Ammon's horn (tissue), 1 donor: Measurements from ENCODE around the gene NOXA1.
"Not testable (repeated sequence)": the region's sequence is repeated elsewhere in the genome, so short reads cannot be mapped to it uniquely, and the experiment has no call there.

Experiments
- DNase-seq: peaks from one replicate; pipeline ENCODE4 v3.0.0-alpha.2; 2016; ENCODE audit warnings: low spot score

Gene NOXA1, protein sequence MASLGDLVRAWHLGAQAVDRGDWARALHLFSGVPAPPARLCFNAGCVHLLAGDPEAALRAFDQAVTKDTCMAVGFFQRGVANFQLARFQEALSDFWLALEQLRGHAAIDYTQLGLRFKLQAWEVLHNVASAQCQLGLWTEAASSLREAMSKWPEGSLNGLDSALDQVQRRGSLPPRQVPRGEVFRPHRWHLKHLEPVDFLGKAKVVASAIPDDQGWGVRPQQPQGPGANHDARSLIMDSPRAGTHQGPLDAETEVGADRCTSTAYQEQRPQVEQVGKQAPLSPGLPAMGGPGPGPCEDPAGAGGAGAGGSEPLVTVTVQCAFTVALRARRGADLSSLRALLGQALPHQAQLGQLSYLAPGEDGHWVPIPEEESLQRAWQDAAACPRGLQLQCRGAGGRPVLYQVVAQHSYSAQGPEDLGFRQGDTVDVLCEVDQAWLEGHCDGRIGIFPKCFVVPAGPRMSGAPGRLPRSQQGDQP

DNA sequence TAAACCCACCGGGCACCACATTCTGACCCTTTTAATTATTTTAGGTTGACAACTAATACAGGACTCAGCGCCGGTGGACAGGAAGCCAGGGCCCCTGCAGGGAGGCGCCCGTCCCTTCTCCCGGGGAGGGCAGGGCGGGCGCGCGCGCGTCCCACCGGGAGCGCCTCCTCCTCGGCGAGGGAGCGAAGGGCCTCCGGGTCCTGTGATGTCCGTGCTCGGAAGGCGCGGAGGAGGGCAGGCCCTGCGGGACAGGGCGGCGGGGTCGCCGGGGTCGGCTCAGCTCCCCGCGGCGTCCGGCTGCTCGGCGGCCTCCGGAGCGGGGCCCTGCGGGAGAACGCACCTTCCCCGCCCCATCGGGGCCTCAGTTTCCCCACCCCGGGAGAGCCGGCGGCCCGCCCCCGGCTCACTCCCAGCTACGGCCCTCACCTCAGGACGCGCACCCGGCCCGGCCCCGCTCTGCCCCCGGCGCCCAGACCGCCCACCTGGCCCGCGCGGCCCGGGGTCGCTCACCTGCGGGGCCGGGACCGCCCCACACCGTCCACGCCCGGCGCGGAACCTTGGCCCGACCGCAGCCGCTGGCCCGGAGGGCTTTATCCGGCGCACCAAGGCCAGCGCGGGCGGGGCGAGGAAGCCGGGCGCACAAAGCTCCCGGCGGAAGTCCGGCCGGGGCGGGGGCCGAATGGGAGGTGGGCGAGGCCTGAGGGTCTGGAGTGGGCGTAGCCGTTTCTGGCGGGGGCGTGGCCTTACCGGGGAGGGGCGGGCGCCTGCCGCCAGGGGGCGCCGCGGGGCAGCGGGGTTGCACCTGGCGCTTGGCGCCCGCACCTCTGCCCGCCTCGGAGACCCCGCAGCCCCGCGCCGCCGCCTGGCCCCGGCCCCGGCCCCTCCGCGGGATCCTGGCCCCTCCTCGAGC, at the start of gene NOXA1, which contains the start of gene EXD3:
Gene NOXA1, plus strand, starts transcription at position 790 of the 910 bp plus-strand sequence. CDS start 137 bp downstream, outside the sequence.
Gene EXD3, minus strand, starts transcription at position 559 of the 910 bp plus-strand sequence. CDS start 27,805 bp downstream, outside the sequence.
- peak; percentile 91 for DNase-seq

DNA sequence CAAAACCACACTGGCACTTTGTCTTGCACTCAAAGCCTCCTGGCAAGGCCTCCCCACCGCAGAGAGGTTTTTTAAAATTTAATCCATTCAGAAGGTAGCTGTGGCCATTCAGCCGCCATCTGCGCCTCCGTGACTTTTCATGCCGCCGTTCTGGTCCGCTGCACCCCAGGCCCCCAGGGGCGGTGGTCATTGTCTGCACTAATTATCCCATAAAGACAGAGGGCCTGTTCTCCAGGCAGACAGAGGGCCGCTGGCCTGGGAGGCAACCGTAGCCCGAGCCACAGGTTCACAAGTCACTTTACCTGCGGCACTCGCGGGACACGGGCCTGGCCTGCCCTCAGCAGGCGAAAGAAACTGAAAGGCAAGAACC, 49.6 kb upstream of the NOXA1 start:
- no peak for DNase-seq

DNA sequence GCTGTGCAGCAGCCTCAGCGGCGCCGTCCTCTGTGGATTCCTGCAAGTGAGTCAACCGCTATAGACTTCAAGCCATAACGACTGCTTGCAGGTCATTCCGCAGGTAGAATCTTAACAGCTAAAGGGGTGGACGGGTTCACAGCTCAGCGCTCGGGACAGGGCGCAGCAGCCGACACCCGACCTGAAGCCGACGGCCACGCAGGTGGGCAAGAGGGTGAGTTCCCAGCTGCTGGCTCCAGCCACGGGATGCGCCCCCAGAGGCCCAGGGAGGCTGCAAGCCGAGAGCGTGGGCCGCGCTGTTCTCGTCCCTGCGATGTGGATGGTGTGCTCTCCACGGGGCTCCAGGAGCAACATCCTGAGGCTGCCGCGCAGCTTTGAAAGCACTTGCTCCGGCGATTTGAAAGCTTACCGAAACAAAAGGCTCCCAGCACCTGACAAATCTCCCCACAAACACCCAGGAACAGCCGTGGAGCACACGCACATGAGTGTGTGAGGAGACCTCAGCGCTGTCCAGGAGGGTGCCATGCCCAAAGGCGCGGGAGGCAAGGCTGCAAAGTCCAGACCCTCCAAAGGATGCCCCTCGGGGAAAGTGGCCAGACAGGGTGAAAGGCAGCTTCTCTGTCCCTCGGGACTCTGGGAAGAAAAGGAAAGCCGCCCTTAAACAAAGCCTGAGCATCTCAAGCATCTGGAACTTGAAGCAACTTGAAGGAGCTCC, 48.9 kb upstream of the NOXA1 start:
- no peak for DNase-seq

DNA sequence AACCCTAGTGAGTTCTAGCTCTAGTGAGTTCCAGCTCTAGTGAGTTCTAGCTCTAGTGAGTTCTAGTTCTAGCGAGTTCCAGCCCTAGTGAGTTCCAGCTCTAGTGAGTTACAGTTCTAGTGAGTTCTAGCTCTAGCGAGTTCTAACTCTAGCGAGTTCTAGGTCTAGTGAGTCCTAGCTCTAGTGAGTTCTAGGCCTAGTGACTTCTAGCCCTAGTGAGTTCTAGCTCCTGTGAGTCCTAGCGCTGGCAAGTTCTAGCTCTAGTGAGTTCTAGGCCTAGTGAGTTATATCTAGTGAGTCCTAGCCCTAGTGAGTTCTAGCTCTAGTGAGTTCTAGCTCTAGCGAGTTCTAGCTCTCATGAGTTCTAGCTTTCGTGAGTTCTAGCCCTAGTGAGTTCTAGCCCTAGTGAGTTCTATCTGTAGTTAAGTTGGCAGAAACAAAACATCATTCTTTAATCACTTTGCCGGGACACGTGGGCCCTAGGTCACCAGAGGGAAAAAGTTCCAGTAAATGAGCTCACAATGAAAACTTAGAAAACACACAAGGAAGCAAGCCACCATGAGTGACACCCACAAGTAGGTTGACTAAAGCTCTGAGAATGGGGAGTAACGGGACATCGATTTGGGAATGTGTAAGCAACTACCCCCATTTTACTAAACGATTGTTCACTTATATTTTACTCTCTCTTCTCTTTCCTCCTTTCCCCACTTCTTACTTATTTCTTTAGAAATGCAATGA, 47.7 kb upstream of the NOXA1 start:
- DNase-seq, result no peak

DNA sequence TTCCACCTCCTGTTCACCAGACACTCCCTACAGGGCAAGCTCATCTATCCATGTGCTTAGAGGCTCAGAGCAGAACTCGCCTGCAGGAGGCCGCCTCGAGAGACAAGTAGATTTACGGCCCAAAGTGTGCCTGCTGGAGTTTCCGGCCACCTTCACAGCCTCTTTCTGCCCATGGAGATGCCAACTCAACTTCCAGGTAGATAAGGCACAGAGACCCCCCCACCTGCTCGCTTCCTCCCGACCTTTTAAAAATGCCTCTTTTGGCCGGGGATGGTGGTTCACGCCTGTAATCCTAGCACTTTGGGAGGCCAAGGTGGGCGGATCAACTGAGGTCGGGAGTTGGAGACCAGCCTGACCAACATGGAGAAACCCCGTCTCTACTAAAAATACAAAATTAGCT, 46.8 kb upstream of the NOXA1 start:
- no peak for DNase-seq

DNA sequence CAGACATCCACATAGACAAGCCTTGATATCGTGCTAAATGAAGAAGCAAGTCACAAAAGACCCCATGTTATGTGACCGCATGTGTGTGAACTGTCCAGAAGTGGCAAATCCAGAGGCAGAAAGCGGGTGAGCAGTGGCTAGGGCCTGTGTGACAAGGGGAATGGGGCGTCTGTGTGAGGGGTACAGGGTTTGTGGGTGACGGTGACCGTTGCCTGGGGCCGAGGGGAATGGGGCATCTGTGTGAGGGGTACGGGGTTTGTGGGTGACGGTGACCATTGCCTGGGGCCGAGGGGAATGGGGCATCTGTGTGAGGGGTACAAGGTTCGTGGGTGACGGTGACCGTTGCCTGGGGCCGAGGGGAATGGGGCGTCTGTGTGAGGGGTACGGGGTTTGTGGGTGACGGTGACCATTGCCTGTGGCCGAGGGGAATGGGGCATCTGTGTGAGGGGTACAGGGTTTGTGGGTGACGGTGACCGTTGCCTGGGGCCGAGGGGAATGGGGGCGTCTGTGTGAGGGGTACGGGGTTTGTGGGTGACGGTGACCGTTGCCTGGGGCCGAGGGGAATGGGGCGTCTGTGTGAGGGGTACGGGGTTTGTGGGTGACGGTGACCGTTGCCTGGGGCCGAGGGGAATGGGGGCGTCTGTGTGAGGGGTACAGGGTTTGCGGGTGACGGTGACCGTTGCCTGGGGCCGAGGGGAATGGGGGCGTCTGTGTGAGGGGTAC, 44.3 kb upstream of the NOXA1 start:
- not testable (repeated sequence) for DNase-seq

DNA sequence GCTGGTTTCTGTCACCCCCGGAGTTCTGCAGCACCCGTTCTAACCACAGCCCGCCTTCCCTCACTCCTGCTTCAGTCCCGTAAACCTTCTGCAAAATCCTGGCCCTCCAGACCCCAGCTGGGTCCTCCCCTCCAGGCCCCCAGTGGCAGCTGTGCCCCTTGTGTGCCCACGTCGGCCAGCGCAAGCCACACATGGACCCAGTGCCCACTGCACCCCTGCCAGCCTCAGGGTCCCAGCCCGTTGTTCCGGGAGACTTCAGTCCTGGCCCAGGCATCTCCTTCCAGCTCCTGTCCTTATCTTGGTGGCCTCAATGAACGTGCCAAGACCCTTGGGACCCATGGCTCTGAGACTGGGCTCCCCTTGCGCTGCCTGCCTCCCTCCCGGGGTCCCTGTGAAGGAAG, 43.4 kb upstream of the NOXA1 start:
- DNase-seq, result no peak

DNA sequence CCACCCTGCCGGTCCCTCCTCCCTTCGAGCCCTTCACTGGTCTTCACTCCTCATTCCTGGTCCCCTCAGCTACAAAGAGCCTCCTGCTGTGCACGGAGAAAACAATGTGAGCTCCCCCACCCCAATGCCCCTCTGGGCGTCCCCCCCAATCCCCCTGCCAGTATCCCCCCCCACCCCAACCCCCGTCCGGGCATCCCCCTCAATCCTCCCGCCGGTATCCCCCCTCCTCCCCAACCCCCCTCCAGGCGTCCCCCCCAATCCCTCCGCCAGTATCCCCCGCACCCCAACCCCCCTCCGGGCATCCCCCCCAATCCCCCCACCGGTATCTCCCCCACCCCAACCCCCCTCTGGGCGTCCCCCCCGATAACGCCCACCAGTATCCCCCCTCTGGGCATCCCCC, 43.0 kb upstream of the NOXA1 start:
- no peak for DNase-seq

DNA sequence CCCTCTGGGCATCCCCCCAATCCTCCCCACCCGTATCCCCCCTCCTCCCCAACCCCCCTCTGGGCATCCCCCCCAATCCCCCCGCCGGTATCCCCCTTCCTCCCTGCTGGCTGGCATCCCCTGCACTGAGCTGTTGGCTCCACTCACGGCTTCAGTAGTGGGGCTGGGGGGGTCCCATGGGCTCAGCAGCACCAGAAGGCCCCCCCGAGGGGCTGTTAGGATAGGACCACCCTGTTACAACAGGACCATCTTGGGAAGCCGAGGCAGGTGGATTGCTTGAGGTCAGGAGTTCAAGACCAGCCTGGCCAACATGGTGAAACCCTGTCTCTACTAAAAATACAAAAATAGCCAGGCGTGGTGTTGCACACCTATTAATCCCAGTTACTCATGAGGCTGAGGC, 42.6 kb upstream of the NOXA1 start:
- no peak for DNase-seq

DNA sequence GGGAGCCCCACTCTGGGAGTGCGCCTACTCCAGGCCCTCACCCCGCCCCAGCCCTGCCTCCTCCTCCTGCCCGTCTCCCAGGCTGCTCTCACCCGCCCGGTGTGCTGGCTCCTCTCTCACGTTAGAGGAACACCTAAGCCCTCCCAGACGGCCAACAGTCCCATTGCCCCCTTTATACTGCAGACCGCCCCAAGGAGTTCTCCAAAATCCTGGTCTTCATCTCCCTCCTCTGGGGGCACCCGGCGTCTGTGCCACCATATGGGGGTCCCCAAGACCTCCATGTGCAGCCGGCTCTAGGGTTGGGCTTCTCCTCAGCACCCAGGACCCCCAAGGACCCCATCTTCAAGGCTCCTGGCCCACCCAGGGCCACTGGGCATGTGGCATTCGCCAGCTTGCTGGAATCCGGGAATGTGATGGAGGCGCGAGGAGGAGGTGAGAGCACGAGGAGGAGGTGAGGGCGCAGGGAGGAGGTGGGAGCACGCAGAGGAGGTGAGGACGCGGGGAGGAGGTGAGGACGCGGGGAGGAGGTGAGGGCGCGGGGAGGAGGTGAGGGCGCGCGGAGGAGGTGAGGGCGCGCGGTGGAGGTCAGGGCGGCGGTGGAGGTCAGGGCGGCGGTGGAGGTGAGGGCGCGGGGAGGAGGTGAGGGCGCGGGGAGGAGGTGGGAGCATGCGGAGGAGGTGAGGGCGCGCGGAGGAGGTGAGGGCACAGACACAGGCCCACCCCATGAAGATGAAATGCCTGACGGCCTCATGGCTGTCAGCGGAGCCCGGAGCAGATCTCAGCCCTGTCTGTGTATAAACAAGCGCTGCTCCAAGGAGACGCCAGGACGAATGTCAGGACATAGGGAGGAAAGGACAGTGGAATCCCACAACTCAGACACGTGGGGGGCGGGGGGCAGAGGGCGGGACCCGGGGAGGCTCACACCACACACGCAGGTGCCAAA, 41.4 kb upstream of the NOXA1 start:
- DNase-seq, result no peak

DNA sequence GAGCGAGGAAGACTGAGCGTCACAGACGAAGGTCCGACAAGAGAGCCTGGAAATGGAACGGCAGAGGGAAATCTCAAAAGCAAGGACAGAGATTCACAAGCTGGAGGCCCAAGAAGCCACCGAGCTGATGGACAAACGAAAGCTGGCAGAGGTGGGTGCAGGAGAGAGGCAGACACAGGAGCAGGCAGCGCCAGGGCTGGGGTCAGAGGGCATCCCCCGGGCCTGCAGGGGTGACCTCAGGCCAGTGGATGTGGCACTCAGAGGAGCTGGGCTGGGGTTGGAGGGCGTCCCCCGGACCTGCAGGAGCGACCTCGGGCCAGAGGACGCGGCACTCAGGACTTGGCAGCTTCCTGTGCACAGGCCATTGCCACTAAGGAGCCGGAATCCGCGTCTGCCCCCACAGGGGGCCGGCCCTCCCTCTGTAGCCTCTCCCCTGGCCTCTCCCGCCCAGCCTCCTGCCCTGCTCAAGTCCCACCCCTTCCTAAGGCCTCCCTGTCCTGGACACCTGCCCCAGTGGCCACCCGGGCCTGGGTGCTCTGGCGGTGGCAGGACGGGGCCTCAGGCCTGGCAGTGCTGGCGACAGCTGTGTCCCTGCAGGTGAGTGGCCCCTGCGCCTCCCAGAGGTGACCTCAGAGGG, 40.6 kb upstream of the NOXA1 start:
- no peak for DNase-seq

DNA sequence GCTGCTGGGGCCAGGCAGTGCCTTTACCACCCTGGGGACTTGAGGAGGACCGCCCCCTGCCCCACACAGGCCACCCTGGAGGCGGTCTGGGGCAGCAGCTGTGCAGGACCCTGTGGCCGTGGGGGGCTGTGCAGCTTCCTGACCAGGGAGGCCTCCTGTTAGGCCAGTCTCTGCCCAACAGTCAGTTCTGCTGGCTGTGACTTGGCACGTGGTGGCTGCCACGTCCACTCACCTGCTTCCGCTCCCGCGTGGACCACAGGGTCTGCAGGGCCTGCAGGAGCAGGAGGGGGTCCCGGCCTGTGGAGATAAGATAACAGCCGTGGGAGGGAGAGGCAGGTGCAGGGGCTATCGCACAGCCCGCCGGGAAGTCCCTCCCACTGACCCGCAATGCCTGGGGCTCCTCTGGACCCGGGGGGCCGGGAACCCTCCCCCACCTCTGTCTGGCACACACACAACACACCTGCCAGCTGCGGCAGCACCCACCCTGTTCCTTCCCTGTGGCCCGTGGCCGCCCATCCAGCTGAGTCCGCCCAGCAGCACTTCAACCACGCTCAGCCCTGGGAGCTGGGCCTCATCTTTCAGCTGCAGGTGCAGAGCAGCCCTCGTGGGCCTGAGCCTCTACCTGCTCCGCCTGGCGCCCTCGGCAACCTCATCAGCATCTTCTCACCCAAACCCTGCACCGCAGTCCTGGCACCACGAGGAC, 40.0 kb upstream of the NOXA1 start:
- no peak for DNase-seq

DNA sequence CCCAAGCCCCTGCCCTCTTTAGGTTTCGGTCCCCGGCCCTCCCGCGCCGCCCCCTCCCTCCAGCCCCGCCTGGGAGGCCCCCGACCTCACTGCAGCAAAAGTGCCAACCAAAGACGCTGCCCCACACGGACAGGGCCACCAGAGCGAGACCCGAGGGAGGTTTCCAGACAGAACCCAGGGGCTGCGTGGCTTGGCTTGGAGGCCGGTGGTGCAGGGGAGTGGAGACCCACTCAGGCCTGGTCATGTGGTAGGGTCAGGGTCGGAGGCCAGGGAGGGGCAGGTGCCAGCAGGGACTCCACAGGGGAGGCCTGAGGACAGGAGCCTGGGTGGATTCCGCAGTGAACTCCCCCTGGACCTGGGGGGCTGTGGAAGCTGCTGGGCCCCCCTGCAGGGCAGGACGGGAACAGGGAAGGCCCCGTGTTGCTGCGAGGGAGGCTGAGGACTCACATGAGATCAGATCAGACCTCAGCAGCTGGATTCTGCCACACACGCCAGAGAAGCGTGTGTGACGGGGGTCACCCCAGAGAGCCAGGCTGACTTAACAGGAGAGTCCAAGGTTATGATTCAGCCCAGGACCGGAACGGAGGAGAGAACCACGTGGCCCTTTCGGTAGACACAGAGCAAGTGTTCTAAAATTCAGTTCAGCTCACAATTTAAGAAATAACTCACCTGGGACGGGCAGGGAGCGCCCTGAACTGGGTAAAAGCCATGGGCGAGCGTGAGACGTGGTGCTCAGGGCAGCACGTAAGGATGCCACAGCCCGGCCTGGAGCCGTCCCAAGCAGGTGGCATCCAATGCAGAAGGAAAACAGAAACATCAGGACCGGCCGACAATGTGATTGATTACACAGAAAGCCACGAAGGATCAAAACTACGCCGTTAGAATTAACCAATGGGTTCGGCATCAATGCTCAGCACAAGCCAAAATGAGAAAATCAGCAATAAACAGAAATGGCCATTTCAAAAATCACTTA, 39.1 kb upstream of the NOXA1 start:
- no peak for DNase-seq

DNA sequence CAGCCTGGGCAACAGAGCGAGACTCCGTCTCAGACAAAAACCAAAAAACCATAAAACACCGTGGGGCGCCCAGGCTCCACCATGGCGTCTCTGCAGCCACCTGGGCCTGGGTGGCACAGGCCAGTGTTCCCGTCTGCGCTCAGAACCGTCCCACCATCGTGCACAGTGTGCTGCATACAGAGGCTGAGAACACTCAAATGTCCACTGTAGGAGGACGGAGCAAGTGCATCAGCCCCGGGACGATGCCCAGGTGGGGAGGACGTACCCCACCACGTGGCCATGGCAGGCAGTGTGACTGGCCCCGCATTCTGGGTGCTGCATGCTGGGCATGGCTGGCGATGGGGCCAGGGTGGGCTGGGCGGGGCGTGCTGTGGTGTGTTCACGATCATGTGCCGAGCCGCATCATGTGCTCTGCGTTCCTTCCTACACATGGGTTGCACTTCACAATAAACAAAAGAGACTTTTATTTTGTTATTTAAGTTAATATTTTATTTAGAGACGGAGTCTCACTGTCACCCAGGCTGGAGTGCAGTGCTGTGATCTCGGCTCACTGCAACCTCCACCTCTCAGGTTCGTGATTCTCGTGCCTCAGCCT, 38.0 kb upstream of the NOXA1 start:
- DNase-seq, result no peak

DNA sequence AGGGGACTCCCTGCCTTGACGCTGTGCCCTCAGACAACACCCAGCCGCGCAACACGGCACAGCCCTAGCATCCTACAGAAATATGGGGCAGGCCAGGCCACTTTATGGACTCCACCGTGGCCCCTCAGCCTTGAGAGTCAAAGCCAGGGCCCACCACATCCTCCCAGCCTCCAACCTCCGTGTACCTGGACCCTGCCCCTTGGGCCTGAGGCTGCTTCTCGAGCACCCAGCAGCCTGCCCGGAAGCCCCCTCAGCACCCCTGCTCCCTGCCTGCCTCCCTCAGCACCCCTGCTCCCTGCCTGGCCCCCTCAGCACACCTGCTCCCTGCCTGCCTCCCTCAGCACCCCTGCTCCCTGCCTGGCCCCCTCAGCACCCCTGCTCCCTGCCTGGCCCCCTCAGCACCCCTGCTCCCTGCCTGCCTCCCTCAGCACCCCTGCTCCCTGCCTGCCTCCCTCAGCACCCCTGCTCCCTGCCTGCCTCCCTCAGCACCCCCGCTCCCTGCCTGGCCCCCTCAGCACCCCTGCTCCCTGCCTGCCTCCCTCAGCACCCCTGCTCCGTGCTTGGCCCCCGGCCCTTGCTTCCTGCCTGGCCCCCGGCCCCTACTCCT, 36.6 kb upstream of the NOXA1 start:
- not testable (repeated sequence) for DNase-seq

DNA sequence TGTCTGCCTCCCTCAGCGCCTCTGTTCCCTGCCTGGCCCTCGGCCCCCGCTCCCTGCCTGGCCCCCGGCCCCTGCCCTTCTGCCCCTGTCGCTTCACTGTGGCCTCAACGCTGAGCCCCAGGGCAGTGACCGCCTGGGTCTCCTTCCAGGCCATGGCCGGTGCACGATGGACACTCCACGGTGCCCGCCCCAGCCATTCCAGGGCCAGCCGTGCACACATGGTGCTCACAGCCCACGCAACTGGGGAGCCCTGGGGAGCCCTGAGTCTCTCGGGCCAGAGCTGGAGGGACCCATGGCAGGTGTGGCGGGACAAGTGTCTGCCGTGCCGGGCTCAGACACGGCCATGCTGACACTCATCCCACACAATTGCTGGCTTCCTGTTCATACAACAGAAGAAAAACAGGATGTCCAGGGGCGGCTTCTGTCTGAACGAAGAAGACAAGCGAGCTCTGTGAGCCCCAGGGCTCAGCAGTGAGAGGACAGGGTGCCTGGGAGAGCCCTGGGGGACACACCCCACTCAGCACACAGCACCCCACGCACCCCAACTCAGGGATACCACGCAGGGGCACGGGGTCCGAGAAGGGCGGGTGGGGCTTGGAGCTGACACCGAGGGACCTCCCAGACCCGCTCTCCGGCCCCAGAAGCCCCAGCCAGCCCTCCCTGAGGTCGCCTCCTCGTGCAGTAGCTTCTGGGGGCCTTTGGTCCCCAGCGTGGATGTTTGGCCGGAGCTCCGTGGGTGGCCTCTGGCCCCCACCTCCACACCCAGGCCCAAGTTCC, 35.9 kb upstream of the NOXA1 start:
- DNase-seq, result no peak
